CD4-positive, alpha-beta T cell treated with Interleukin-6 at 100 ng/mL for 8 hours (primary cell): ENCODE measurements around the gene MACROH2A2.
"Not testable (repeated sequence)": the region's sequence is repeated elsewhere in the genome, so short reads cannot be mapped to it uniquely, and the experiment has no call there.

Source experiments
- DNase-seq: peaks from one replicate; pipeline ENCODE4 v3.0.0-alpha.2; 2020; ENCODE audit warnings: mixed read lengths, low spot score

MACROH2A2 gene

DNA sequence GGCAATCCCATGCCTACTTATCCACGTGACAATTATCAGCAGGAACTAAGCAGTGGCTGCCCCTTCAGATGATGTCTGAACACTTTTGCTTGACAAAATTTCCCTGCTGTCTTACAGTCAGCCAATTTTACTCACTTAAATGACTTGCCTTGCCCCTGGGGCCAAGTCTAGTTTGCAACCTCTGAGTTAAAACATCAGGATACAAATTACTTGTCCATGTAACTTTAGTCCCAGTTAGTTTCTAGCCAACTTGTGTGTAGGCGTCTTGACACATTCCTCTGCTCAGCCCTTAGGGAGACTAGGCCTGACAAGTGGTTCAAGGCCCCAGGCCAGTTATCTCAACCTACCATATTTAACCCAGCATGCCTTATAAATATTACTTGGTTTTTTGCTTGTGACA is 105.5 kb downstream of the MACROH2A2 start:
- DNase-seq = no peak

DNA sequence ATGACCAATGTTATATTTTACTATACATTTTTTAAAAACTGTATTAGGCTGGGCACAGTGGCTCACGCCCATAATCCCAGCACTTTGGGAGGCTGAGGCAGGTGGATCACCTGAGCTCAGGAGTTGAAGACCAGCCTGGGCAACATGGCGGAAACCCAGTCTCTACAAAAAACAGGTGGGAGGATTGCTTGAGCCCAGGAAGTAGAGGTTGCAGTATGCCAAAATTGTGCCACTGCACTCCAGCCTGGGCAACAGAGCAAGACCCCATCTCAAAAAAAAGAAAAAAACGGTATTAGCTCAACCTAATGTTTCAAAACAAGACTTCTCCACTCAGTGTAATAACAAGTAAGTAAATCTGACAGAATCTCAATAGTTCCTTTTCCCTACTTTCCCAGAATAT is 106.7 kb downstream of the MACROH2A2 start:
- not testable (repeated sequence) for DNase-seq

DNA sequence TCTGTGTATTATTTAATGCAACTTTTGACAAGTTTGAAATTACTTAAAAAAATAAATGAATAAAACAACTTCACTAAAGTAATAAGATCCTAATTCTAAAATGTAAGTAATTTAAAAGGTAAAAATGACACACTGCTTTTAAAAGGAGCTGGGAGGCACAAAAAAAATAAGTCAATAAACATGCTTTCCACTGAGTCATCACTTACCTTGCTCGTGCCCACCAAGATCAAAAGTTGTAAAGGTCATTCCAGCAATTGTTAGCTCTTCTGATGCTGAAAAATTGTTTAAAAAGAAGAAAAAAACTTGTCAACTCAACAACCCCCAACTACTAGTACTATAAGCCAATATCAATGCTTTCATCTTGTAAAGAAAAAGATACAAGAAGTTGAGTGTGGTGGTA is 108.2 kb downstream of the MACROH2A2 start:
- DNase-seq = no peak
